GM12873 (cell line): ENCODE measurements around the gene PITPNC1.

ENCODE experiments used
- TF ChIP-seq, protein P1 (sequence below): IDR thresholded peaks from 2 replicates; pipeline ENCODE4 v1.5.1; 2012; ENCODE audit warnings: low read depth, mild to moderate bottlenecking, moderate library complexity, low read length, control low read depth; ENCODE audit not compliant: insufficient read depth; ENCODE audit errors: missing control alignments

The PITPNC1 gene

DNA sequence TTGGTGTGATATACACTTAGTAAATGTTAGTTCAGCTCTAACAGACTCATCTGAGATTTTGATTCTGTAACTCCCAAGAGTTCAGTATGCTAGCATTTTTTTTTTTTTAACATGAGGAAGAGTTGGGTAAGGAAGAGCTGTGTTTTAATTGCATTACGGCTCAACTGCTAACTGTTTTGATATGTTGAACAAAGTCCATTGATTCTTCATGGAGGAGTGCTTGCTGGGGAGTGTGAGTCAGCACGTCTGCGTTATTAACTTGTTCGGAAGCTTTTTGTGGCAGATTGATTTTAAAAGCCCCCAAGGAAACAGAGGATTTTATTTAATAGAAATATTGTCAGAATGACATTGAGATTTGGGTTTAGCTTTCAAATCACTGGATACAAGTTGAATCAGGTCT is 45.8 kb downstream of the PITPNC1 start:
- TF ChIP-seq, protein P1, sequence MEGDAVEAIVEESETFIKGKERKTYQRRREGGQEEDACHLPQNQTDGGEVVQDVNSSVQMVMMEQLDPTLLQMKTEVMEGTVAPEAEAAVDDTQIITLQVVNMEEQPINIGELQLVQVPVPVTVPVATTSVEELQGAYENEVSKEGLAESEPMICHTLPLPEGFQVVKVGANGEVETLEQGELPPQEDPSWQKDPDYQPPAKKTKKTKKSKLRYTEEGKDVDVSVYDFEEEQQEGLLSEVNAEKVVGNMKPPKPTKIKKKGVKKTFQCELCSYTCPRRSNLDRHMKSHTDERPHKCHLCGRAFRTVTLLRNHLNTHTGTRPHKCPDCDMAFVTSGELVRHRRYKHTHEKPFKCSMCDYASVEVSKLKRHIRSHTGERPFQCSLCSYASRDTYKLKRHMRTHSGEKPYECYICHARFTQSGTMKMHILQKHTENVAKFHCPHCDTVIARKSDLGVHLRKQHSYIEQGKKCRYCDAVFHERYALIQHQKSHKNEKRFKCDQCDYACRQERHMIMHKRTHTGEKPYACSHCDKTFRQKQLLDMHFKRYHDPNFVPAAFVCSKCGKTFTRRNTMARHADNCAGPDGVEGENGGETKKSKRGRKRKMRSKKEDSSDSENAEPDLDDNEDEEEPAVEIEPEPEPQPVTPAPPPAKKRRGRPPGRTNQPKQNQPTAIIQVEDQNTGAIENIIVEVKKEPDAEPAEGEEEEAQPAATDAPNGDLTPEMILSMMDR, result no peak

DNA sequence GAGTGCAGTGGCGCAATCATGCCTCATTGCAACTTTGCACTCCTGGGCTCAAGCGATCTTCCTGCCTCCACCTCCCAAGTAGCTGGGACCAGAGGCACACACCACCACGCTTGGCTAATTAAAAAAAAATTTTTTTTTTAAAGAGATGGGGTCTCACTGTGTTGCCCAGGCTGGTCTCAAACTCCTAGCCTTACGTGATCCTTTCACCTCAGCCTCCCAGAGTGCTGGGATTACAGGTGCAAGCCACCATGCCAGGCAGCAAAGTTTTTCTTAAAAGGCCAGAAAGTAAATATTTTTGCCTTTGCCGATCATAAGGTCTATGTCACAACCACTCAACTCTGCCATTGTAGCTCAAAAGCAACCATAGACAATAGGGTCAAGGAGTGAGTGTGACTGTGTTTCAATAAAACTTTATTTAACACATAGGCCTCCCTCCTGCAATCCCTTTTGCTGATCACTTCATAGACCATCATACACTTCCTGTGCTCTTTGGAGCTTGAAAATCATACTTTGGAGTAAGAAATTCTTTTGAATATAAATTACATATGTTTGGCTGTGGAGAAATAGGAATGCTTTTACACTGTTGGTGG is 48.6 kb downstream of the PITPNC1 start:
- TF ChIP-seq, protein P1, result no peak

DNA sequence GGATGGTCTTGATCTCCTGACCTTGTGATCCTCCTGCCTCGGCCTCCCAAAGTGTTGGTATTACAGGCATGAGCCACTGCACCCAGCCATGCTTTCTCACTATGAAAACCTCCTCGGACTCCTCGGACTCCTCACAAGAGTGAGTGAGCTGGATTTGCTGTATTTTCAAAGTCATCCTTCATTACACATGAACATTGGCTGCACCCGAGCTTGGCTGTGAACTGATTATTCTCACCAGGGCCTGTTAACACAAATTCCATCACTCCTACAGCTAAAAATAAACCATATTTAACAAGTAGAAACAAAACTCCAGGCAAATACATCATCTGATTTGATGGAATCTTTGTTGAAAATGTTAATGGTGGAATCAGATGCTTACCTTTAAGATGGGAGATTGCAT is 50.3 kb downstream of the PITPNC1 start:
- TF ChIP-seq, protein P1, result no peak

DNA sequence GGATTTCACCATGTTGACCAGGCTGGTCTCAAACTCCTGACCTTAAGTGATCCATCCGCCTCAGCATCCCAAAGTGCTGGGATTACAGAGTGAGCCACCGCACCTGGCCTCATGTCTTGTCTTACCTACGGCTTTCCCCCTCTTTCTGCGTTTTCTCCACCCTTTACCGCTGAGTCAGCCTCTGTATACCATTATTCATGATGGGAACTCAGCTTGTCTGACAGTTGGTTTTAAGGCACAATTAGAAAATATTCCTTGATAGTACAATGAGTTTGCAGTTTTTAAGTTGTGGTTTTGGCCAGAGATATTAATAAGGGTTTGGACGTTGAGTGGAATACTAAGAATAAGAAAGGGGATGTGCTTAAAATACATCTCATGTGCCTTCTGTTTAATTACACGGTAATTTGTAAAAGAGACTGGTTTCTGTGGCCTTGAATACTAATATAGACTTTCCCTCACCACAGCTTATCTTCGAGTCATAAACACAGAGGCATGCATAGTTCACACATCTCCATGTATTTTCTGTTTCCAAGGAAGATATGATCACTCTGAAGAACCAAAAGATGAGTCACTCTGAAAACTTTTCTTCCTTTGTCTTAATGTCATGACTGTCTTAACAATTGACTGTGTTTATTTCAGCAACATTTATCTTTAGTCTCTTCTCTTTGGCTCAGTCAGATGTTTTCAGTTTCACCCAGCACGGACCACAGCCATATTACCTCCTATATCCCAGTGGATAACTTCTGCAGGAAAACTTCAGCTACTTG is 54.4 kb downstream of the PITPNC1 start:
- TF ChIP-seq, protein P1, result no peak

DNA sequence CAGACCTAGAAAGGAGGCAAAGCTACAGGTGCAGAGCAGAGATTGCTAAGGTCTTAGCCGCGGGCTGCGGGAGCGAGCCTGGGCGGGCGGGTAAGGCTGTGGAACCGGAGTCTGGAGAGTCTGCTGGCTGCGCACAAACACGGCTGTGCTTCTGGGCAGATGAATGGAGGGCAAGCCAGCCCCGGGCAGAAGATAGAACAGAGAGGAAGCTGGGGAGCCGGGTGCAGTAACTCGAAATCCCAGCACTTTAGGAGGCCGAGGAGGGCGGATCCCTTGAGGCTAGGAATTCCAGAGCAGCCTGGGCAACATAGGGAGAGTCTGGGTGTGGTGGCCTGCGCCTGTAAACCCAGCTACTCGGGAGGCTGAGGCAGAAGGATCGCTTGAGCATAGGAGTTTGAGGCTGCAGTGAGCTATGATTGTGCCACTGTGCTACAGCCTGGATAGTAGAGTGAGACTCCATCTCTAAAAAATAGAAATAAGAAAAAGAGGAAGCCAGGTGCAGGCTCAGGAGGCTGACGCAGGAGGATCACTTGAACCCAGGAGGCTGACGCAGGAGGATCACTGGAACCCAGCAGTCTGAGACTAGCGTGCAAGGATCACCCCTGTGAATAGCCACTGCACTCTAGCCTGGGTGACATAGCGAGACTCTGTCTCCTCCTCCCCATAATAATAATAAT is 56.3 kb downstream of the PITPNC1 start:
- TF ChIP-seq, protein P1, result no peak

DNA sequence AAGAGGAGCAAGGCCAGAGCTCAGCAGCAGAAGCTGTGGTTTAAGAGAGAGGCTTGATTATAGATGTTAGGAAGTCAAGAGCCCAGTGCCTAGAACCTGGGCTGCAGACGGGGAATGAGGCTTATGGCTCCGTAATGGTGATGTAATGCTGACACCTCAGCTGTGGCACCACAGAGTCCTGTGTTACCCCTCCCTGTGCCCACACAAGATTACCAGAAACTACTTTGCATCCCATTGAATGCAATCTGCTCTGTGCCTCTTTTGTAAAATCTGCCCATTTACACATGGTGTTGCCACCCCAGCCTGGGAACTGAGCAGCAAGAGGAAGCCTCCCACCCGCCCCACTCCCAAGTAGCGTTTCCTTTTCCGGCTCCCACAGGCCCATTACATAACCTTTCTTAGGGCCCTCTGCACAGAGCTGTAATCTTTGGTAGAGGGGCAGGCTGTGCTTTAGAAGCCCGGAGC is 57.0 kb downstream of the PITPNC1 start:
- TF ChIP-seq, protein P1, result no peak

DNA sequence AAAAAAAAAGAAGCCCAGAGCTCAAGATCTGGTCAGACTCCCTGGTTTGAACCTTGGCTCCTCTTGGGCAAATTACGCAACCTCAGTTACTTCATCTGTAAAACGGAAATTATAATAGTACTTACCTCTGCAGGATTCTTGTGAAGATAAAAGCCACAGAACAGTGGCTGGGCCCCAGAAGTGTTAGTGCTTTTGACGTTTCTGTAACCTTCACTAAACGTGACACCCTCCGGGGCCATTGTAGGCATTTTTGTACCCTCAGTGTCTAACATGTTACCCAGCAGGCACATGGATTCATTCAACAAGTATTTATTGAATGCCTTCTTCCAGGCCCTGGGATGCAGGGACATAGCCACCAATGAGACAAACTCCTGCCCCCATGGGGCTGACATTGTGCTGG is 58.0 kb downstream of the PITPNC1 start:
- TF ChIP-seq, protein P1, result no peak
